Colonic mucosa (tissue), 4 donors: ENCODE results near the gene MST1. TPM values are rescaled to one million over a fixed set of nuclear protein-coding genes. Genes with fewer than 3 reads are reported as not detected.
"Not testable (repeated sequence)": the region's sequence is repeated elsewhere in the genome, so short reads cannot be mapped to it uniquely, and the experiment has no call there.

Experiments used
- DNase-seq: peaks from one replicate; pipeline ENCODE4 v3.0.0-alpha.2; 2020
- H3K27ac ChIP-seq: fragments of 200-600 bp; one replicate; pipeline ENCODE4 v1.8.0; 2021
- H3K27me3 ChIP-seq: fragments of 200-600 bp; one replicate; pipeline ENCODE4 v1.8.0; 2021
- H3K36me3 ChIP-seq: fragments of 200-600 bp; one replicate; pipeline ENCODE4 v1.8.0; 2021
- H3K4me1 ChIP-seq: fragments of 200-600 bp; one replicate; pipeline ENCODE4 v1.8.0; 2021; ENCODE audit warnings: mild to moderate bottlenecking
- H3K4me3 ChIP-seq: fragments of 200-600 bp; one replicate; pipeline ENCODE4 v1.8.0; 2021
- H3K9ac ChIP-seq, 2 donors: one replicate each; pipeline ENCODE4 v1.7.0; 2013; ENCODE audit warnings: control low read depth in 2 of 2, low read depth in 2 of 2, low read length in 2 of 2
- H3K9me3 ChIP-seq: fragments of 200-600 bp; one replicate; pipeline ENCODE4 v1.8.0; 2021
- CTCF ChIP-seq: fragments of 200-600 bp; IDR thresholded peaks from one replicate; pipeline ENCODE4 v1.8.0; 2022; ENCODE audit warnings: antibody characterized with exemption, mild to moderate bottlenecking
- intact Hi-C: fragments of 100-400 bp; cut with DNase I; formaldehyde crosslinking; loops from one replicate; pipeline ENCODE4 v1.14.1; 2022
- total RNA-seq, 2 donors: library from RNA; stranded (reverse); fragmentation: NEBNext Ultra II Directional in 1 of 2; extraction: Animal tissue kit (Norgen Biotek cat#: 25700) in 1 of 2; gene quantifications; one replicate each; pipeline ENCODE4 v1.2.1, GENCODE V29; 2021
- donor health status: healthy.
- donor health status: DM: no; HTN: no; CAD: no.
- donor health status: DM: no; HTN: no; CAD: no.

MST1 gene
- total RNA-seq, 2 donors from 2014 or later, result 27.7 to 49.9 TPM

- H3K4me1 ChIP-seq, H3K4me3 ChIP-seq, H3K9ac ChIP-seq, DNase-seq, H3K27ac ChIP-seq, H3K36me3 ChIP-seq, intact Hi-C loops, H3K27me3 ChIP-seq, H3K9me3 ChIP-seq: not testable (repeated sequence)
These were observed 4.2 kb downstream of the MST1 start for GRCh38 chr3:49685103-49685502.

DNA sequence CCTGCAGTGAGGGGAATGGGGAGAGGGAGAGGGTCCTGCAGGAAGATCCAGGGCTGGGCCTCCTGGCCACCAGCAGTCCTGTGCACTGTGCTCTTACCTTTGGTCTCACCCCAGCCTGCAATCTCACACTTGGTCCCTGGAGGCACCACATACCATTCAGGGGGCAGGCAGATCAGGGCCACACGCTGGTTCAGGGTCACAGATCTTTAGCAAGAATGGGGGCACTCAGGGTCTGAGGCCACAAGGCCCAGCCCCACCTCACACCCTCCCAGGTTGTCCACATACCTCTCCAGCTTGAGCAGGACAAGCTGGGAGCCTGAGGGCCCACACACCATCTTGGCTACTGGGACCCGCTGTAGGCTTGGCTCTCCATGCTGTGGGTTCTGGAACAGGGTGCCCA, 4.8 kb downstream of the MST1 start:
- DNase-seq, H3K27me3 ChIP-seq, H3K9me3 ChIP-seq, H3K4me1 ChIP-seq, H3K27ac ChIP-seq, H3K36me3 ChIP-seq, H3K9ac ChIP-seq, H3K4me3 ChIP-seq, intact Hi-C loops: not testable (repeated sequence)

- DNase-seq, result no peak
- Histone ChIP-seq H3K4me1 (no peaks in the 10 kb centered on the region), H3K9ac (no peak overlapping the region), H3K27ac (no peak overlapping the region), H3K27me3 (no peaks in the 10 kb centered on the region), H3K9me3 (no peaks in the 10 kb centered on the region), H3K4me3 (no peak overlapping the region), H3K36me3 (peaks cover 6% of the 10 kb centered on the region)
- no peak for TF ChIP-seq CTCF
- intact Hi-C loops, result no loop called here
These were observed 6.1 kb downstream of the MST1 start for GRCh38 chr3:49683162-49683561.

GRCh38 chr3:49681543-49681942, 7.7 kb downstream of the MST1 start:
- DNase-seq, result no peak
- no peak overlapping the region for H3K4me3 ChIP-seq
- H3K27me3 ChIP-seq, result no peaks in the 10 kb centered on the region
- no peaks in the 10 kb centered on the region for H3K9me3 ChIP-seq
- TF ChIP-seq CTCF, result no peak
- intact Hi-C loops, result no loop called here
- H3K36me3 ChIP-seq, result peaks cover 6% of the 10 kb centered on the region
- no peaks in the 10 kb centered on the region for H3K4me1 ChIP-seq
- no peak overlapping the region for H3K9ac ChIP-seq
- no peak overlapping the region for H3K27ac ChIP-seq

- H3K36me3 ChIP-seq, result peaks cover 6% of the 10 kb centered on the region
These were observed 8.1 kb downstream of the MST1 start for GRCh38 chr3:49681232-49681522.

GRCh38 chr3:49680493-49681231, 8.6 kb downstream of the MST1 start:
- no peak for TF ChIP-seq CTCF
- intact Hi-C loops, result no loop called here
- H3K36me3 ChIP-seq, result peaks cover 6% of the 10 kb centered on the region
- H3K4me1 ChIP-seq, result no peaks in the 10 kb centered on the region
- no peaks in the 10 kb centered on the region for H3K9me3 ChIP-seq
- no peak overlapping the region for H3K4me3 ChIP-seq
- DNase-seq, result no peak
- H3K27ac ChIP-seq, result no peak overlapping the region
- no peaks in the 10 kb centered on the region for H3K27me3 ChIP-seq
- H3K9ac ChIP-seq, result no peak overlapping the region

More at GRCh38 chr3:49681232-49681522, 8.1 kb downstream of the MST1 start:
- H3K4me1 ChIP-seq, result no peaks in the 10 kb centered on the region
- DNase-seq, result no peak
- no peak for TF ChIP-seq CTCF
- H3K9ac ChIP-seq, result no peak overlapping the region
- no peaks in the 10 kb centered on the region for H3K9me3 ChIP-seq
- no peaks in the 10 kb centered on the region for H3K27me3 ChIP-seq
- H3K27ac ChIP-seq, result no peak overlapping the region
- no peak overlapping the region for H3K4me3 ChIP-seq
- intact Hi-C loops, result no loop called here
